ENCODE results near the gene KPNA2. TPM values are rescaled to one million over a fixed set of nuclear protein-coding genes. Genes with fewer than 3 reads are reported as not detected.
A peak's percentile ranks its signal among the peaks of the same experiment; 100 is the strongest.

Gene KPNA2
- total and polyA plus RNA-seq, 9 of the 15 experiments (the other 6 are each of a cell fraction or from before 2014, with no cell fraction given) = 132 to 984 (median 241) TPM

GRCh38 chr17:67993998-67994361, 41.6 kb upstream of the KPNA2 start:
- Histone ChIP-seq H3K36me3 (ENCODE audit: control insufficient read depth, insufficient read depth, low read length) (peaks cover 5% of the 10 kb centered on the region; the same call in 1 of the 3 replicates), H3K9me1 (ENCODE audit: control insufficient read depth, insufficient read depth, low read length) (no peaks in the 10 kb centered on the region), H3K4me3 (peak overlapping the region; percentile 89), H3K27me3 (ENCODE audit: control insufficient read depth in 2 of 2, insufficient read depth in 2 of 2, low read length in 2 of 2) (no peaks in the 10 kb centered on the region), H3K4me2 (ENCODE audit: insufficient read depth, low read length) (peak overlapping the region; percentile 87), H3K9ac (ENCODE audit: insufficient read depth in 1 of 2, low read depth in 2 of 2, low read length in 2 of 2) (peak overlapping the region; percentile 94 to 98), H3K4me1 (replicated peaks in 1 of 2; ENCODE audit: control insufficient read depth in 2 of 2, insufficient read depth in 2 of 2, low read length in 2 of 2) (peaks cover 20 to 25% of the 10 kb centered on the region in 2 experiments), H3K79me2 (ENCODE audit: control insufficient read depth, insufficient read depth, low read length) (peaks cover 21% of the 10 kb centered on the region), H4K20me1 (replicated peaks; ENCODE audit: control insufficient read depth, insufficient read depth, low read length) (no peaks in the 10 kb centered on the region), H3K9me3 (replicated peaks; ENCODE audit: control insufficient read depth, insufficient read depth, low read depth, low read length) (no peaks in the 10 kb centered on the region), H3K27ac (ENCODE audit: extremely low read depth, low read depth, low read length) (peak overlapping the region; percentile 99), H2AFZ (ENCODE audit: low read depth, low read length) (peak overlapping the region; percentile 92)
- no peak for FAIRE-seq
- peak in 2 of 4 experiments; percentile 44 to 65 for DNase-seq (ENCODE audit: extremely low read depth in 1 of 4, low spot score in 3 of 4)
- intact Hi-C loops (cut with micrococcal nuclease) (no loop called here), in situ Hi-C loops (cut with MboI) (no loop called here)
- 0% methylated on average over 15 of the region's 21 CpGs for WGBS (ENCODE audit: insufficient coverage, low coverage, missing lambda C conversion rate)
- no TSS peak for BruUV-seq (replicated peaks)
- ATAC-seq = peak; percentile 48
- POLR2A ChIA-PET = interaction anchor here (0.5 to 1.4 kb wide), 6 partner anchors 7 to 43 kb away, joined by 3 to 4 read pairs (median 4); no protein-coding TSS in a partner anchor
- CTCF ChIA-PET (ENCODE audit: low intra/inter-chr PET ratio) = no interaction called here
- peak; percentile 47; the same call in 1 of the 2 replicates for TF ChIP-seq SIN3B (IDR thresholded peaks at IDR 0.05; ENCODE audit: low read depth)
- no peak for TF ChIP-seq ZNF134 (CRISPR knock-in tag; conservative IDR thresholded peaks at IDR 0.05)
- TF ChIP-seq ETS2 (tag; IDR thresholded peaks at IDR 0.05; ENCODE audit: borderline replicate concordance, poor library complexity, severe bottlenecking) = peak; percentile 34
- peak; percentile 74 for TF ChIP-seq ZBTB40 (IDR thresholded peaks at IDR 0.05)
- no peak for TF ChIP-seq ZBTB40 (CRISPR knock-in tag; IDR thresholded peaks at IDR 0.05)
- no peak for TF ChIP-seq DACH1 (IDR thresholded peaks at IDR 0.05; ENCODE audit: partially characterized antibody)
- TF ChIP-seq SMARCA4 (IDR thresholded peaks at IDR 0.05) = peak; percentile 16; the same call in 1 of the 2 replicates
- TF ChIP-seq STAG1 (CRISPR knock-in tag; IDR thresholded peaks at IDR 0.05; ENCODE audit: borderline replicate concordance) = 0 out of 2 replicates have a peak, but pooled peaks have one; percentile 18

Measured in K562 (cell line).